HG03175 (cell line): ENCODE data around the gene FABP2.
"Not testable (repeated sequence)": the region's sequence is repeated elsewhere in the genome, so short reads cannot be mapped to it uniquely, and the experiment has no call there.

Source experiments
- ATAC-seq: cut with Tn5 transposase; IDR thresholded peaks from one replicate; pipeline ENCODE4 v1.9.1; 2021; ENCODE audit warnings: mild to moderate bottlenecking, moderate library complexity; ENCODE audit not compliant: unreplicated experiment

FABP2 gene

GRCh38 chr4:119321921-119322687 lies at the start of gene FABP2:
Gene FABP2 (minus strand): TSS chr4:119322138. CDS start chr4:119322102, 36 bp downstream.
- no peak for ATAC-seq

GRCh38 chr4:119370951-119371683 lies 49.2 kb upstream of the FABP2 start:
- not testable (repeated sequence) for ATAC-seq

- peak; percentile 99 for ATAC-seq
Observed at GRCh38 chr4:119370392-119370791, 48.5 kb upstream of the FABP2 start.

- not testable (repeated sequence) for ATAC-seq
Observed at GRCh38 chr4:119366802-119367201, 44.9 kb upstream of the FABP2 start.

GRCh38 chr4:119364203-119364602 lies 42.3 kb upstream of the FABP2 start:
- not testable (repeated sequence) for ATAC-seq

GRCh38 chr4:119363372-119363771 lies 41.4 kb upstream of the FABP2 start:
- not testable (repeated sequence) for ATAC-seq

GRCh38 chr4:119362413-119362812 lies 40.5 kb upstream of the FABP2 start:
- ATAC-seq: not testable (repeated sequence)

- not testable (repeated sequence) for ATAC-seq
Observed at GRCh38 chr4:119359873-119360272, 37.9 kb upstream of the FABP2 start.

GRCh38 chr4:119356796-119357195 lies 34.9 kb upstream of the FABP2 start:
- ATAC-seq: not testable (repeated sequence)

- ATAC-seq: not testable (repeated sequence)
Observed at GRCh38 chr4:119356041-119356440, 34.1 kb upstream of the FABP2 start.

- ATAC-seq: peak; percentile 58
Observed at GRCh38 chr4:119353364-119353763, 31.4 kb upstream of the FABP2 start.

GRCh38 chr4:119348169-119348568 lies 26.2 kb upstream of the FABP2 start:
- ATAC-seq: not testable (repeated sequence)

GRCh38 chr4:119343293-119343692 lies 21.4 kb upstream of the FABP2 start:
- not testable (repeated sequence) for ATAC-seq

- ATAC-seq: not testable (repeated sequence)
Observed at GRCh38 chr4:119339895-119340294, 18.0 kb upstream of the FABP2 start.

GRCh38 chr4:119337010-119337409 lies 15.1 kb upstream of the FABP2 start:
- no peak for ATAC-seq

- not testable (repeated sequence) for ATAC-seq
Observed at GRCh38 chr4:119336332-119336979, 14.5 kb upstream of the FABP2 start.

- ATAC-seq: no peak
Observed at GRCh38 chr4:119329835-119330620, 8.1 kb upstream of the FABP2 start.

GRCh38 chr4:119328695-119329094 lies 6.8 kb upstream of the FABP2 start:
- ATAC-seq: no peak

GRCh38 chr4:119317990-119318389 lies 3.9 kb downstream of the FABP2 start:
- ATAC-seq: no peak

- no peak for ATAC-seq
Observed at GRCh38 chr4:119315036-119315435, 6.9 kb downstream of the FABP2 start.

- ATAC-seq: peak; percentile 79
Observed at GRCh38 chr4:119314356-119314755, 7.6 kb downstream of the FABP2 start.
